HUES48 (cell line): Measurements from ENCODE around the gene NARS2.

Source experiments
- H3K27ac ChIP-seq: one replicate; pipeline ENCODE4 v1.7.0; 2013; ENCODE audit warnings: low read depth, low read length, inconsistent platforms
- H3K27me3 ChIP-seq: 2 replicates; pipeline ENCODE4 v1.6.1; 2013; ENCODE audit warnings: mild to moderate bottlenecking, low read length; ENCODE audit not compliant: control insufficient read depth, insufficient read depth
- H3K36me3 ChIP-seq: 2 replicates; pipeline ENCODE4 v1.6.1; 2013; ENCODE audit warnings: low read length; ENCODE audit not compliant: control insufficient read depth, insufficient read depth
- H3K4me1 ChIP-seq: 2 replicates; pipeline ENCODE4 v1.6.1; 2013; ENCODE audit warnings: mild to moderate bottlenecking, low read length; ENCODE audit not compliant: control insufficient read depth, insufficient read depth
- H3K4me3 ChIP-seq: 2 replicates; pipeline ENCODE4 v1.5.1; 2013; ENCODE audit warnings: mild to moderate bottlenecking, low read depth, low read length
- H3K9ac ChIP-seq: 2 replicates; pipeline ENCODE4 v1.6.1; 2013; ENCODE audit warnings: mild to moderate bottlenecking, low read depth, low read length, moderate library complexity
- H3K9me3 ChIP-seq: 2 replicates; pipeline ENCODE4 v1.6.1; 2013; ENCODE audit warnings: low read length; ENCODE audit not compliant: control insufficient read depth, insufficient read depth

NARS2 gene

GRCh38 chr11:78438298-78438975 lies 136.2 kb downstream of the NARS2 start:
- Histone ChIP-seq H3K9ac (no peak overlapping the region), H3K27ac (no peak overlapping the region), H3K36me3 (peaks cover 33% of the 10 kb centered on the region), H3K4me1 (no peaks in the 10 kb centered on the region), H3K4me3 (no peak overlapping the region), H3K27me3 (no peaks in the 10 kb centered on the region), H3K9me3 (no peaks in the 10 kb centered on the region)

- Histone ChIP-seq H3K9me3 (no peaks in the 10 kb centered on the region), H3K27ac (no peak overlapping the region), H3K9ac (no peak overlapping the region), H3K27me3 (no peaks in the 10 kb centered on the region), H3K4me1 (0 out of 2 replicates have a peak, but pooled peaks cover 5% of the 10 kb centered on the region), H3K36me3 (peaks cover 8% of the 10 kb centered on the region; the same call in 1 of the 2 replicates), H3K4me3 (no peak overlapping the region)
Measured at GRCh38 chr11:78432956-78433355, 141.7 kb downstream of the NARS2 start.

GRCh38 chr11:78432058-78432515 lies 142.6 kb downstream of the NARS2 start:
- Histone ChIP-seq H3K27me3 (no peaks in the 10 kb centered on the region), H3K9me3 (no peaks in the 10 kb centered on the region), H3K9ac (no peak overlapping the region), H3K27ac (no peak overlapping the region), H3K4me3 (no peak overlapping the region), H3K36me3 (peaks cover 8% of the 10 kb centered on the region; the same call in 1 of the 2 replicates), H3K4me1 (0 out of 2 replicates have a peak, but pooled peaks cover 5% of the 10 kb centered on the region)

- no peak overlapping the region for H3K9ac ChIP-seq
- H3K27me3 ChIP-seq = no peaks in the 10 kb centered on the region
- no peaks in the 10 kb centered on the region for H3K9me3 ChIP-seq
- peaks cover 15% of the 10 kb centered on the region for H3K4me1 ChIP-seq
- H3K36me3 ChIP-seq = no peaks in the 10 kb centered on the region
- no peak overlapping the region for H3K27ac ChIP-seq
- no peak overlapping the region for H3K4me3 ChIP-seq
Measured at GRCh38 chr11:78429660-78430059, 145.0 kb downstream of the NARS2 start.

GRCh38 chr11:78429209-78429608 lies 145.5 kb downstream of the NARS2 start:
- Histone ChIP-seq H3K4me1 (peaks cover 18% of the 10 kb centered on the region), H3K9ac (no peak overlapping the region), H3K36me3 (no peaks in the 10 kb centered on the region), H3K27ac (no peak overlapping the region), H3K27me3 (no peaks in the 10 kb centered on the region), H3K4me3 (no peak overlapping the region), H3K9me3 (no peaks in the 10 kb centered on the region)

GRCh38 chr11:78428773-78429172 lies 145.9 kb downstream of the NARS2 start:
- no peaks in the 10 kb centered on the region for H3K36me3 ChIP-seq
- no peaks in the 10 kb centered on the region for H3K27me3 ChIP-seq
- H3K27ac ChIP-seq = no peak overlapping the region
- H3K4me1 ChIP-seq = peaks cover 18% of the 10 kb centered on the region
- no peak overlapping the region for H3K4me3 ChIP-seq
- no peak overlapping the region for H3K9ac ChIP-seq
- no peaks in the 10 kb centered on the region for H3K9me3 ChIP-seq

- Histone ChIP-seq H3K4me1 (peaks cover 18% of the 10 kb centered on the region), H3K36me3 (no peaks in the 10 kb centered on the region), H3K4me3 (no peak overlapping the region), H3K27me3 (no peaks in the 10 kb centered on the region), H3K9me3 (no peaks in the 10 kb centered on the region), H3K27ac (no peak overlapping the region), H3K9ac (no peak overlapping the region)
Measured at GRCh38 chr11:78428266-78428636, 146.4 kb downstream of the NARS2 start.

GRCh38 chr11:78427615-78428265 lies 146.9 kb downstream of the NARS2 start:
- Histone ChIP-seq H3K36me3 (no peaks in the 10 kb centered on the region), H3K4me1 (peaks cover 18% of the 10 kb centered on the region), H3K27me3 (no peaks in the 10 kb centered on the region), H3K4me3 (no peak overlapping the region), H3K27ac (no peak overlapping the region), H3K9ac (no peak overlapping the region), H3K9me3 (no peaks in the 10 kb centered on the region)

GRCh38 chr11:78426845-78427244 lies 147.8 kb downstream of the NARS2 start:
- no peaks in the 10 kb centered on the region for H3K9me3 ChIP-seq
- no peak overlapping the region for H3K9ac ChIP-seq
- peaks cover 18% of the 10 kb centered on the region for H3K4me1 ChIP-seq
- no peaks in the 10 kb centered on the region for H3K27me3 ChIP-seq
- no peak overlapping the region for H3K4me3 ChIP-seq
- no peak overlapping the region for H3K27ac ChIP-seq
- no peaks in the 10 kb centered on the region for H3K36me3 ChIP-seq

- no peak overlapping the region for H3K9ac ChIP-seq
- H3K27me3 ChIP-seq = no peaks in the 10 kb centered on the region
- H3K4me3 ChIP-seq = no peak overlapping the region
- peaks cover 18% of the 10 kb centered on the region for H3K4me1 ChIP-seq
- no peak overlapping the region for H3K27ac ChIP-seq
- no peaks in the 10 kb centered on the region for H3K9me3 ChIP-seq
- no peaks in the 10 kb centered on the region for H3K36me3 ChIP-seq
Measured at GRCh38 chr11:78425399-78426070, 149.1 kb downstream of the NARS2 start.
